Thymus (tissue), 11 donors: ENCODE measurements around the gene SERP2. TPM values are rescaled to one million over a fixed set of nuclear protein-coding genes. Genes with fewer than 3 reads are reported as not detected.

ENCODE experiments used
- DNase-seq, 9 donors: peaks; one replicate each; pipeline ENCODE4 v3.0.0-alpha.2; 2013; ENCODE audit warnings: low spot score in 9 of 9, low read depth in 6 of 9, missing footprints in 1 of 9
- H3K27ac ChIP-seq, 2 donors: one replicate each; pipeline ENCODE4 v1.5.1; 2013; ENCODE audit warnings: control low read depth in 1 of 2, low read depth in 1 of 2, low read length in 1 of 2, mild to moderate bottlenecking in 1 of 2, moderate library complexity in 1 of 2
- H3K27me3 ChIP-seq, 2 donors: one replicate each; pipeline ENCODE4 v1.5.1; 2013; ENCODE audit warnings: low read length in 1 of 2; ENCODE audit not compliant: control insufficient read depth in 2 of 2, insufficient read depth in 1 of 2
- H3K36me3 ChIP-seq, 2 donors: one replicate each; pipeline ENCODE4 v1.5.1; 2013; ENCODE audit warnings: low read length in 1 of 2, mild to moderate bottlenecking in 1 of 2, moderate library complexity in 1 of 2; ENCODE audit not compliant: control insufficient read depth in 2 of 2, insufficient read depth in 2 of 2
- H3K4me1 ChIP-seq, 2 donors: one replicate each; pipeline ENCODE4 v1.5.1; 2013; ENCODE audit warnings: low read length in 2 of 2; ENCODE audit not compliant: control insufficient read depth in 2 of 2, insufficient read depth in 2 of 2
- H3K4me3 ChIP-seq, 2 donors: one replicate each; pipeline ENCODE4 v1.5.1; 2013; ENCODE audit warnings: low read length in 2 of 2, control low read depth in 1 of 2, mild to moderate bottlenecking in 1 of 2
- H3K9me3 ChIP-seq, 2 donors: one replicate each; pipeline ENCODE4 v1.5.1; 2013; ENCODE audit warnings: low read length in 1 of 2, mild to moderate bottlenecking in 1 of 2; ENCODE audit not compliant: control insufficient read depth in 2 of 2, insufficient read depth in 1 of 2
- WGBS: extraction: QIAGEN DNeasy Blood & Tissue Kit; methylation state at CpG from one replicate; pipeline ENCODE4 v1.1.7; 2013; 5-methylcytosine and 5-hydroxymethylcytosine counted together
- polyA plus RNA-seq: library from polyadenylated mRNA; stranded (reverse); fragments of 200-250 nt; gene quantifications from one replicate; pipeline ENCODE4 v1.2.3, GENCODE V29; 2013
- total RNA-seq: library from RNA; stranded (reverse); fragments of 120-200 nt; gene quantifications from one replicate; pipeline ENCODE4 v1.2.4, GENCODE V29; 2013
- donor health status: healthy.

SERP2 gene
- total and polyA plus RNA-seq, 2 donors: 5.5 to 9.4 TPM

- H3K9me3 ChIP-seq: no peaks in the 10 kb centered on the region
- no peak overlapping the region for H3K4me3 ChIP-seq
- 96% methylated on average over 2 of the region's 2 CpGs for whole genome bisulfite sequencing
- no peak overlapping the region for H3K27ac ChIP-seq
- peaks cover 0 to 5% of the 10 kb centered on the region in 2 donors for H3K36me3 ChIP-seq
- H3K4me1 ChIP-seq: peaks cover 0 to 10% of the 10 kb centered on the region in 2 donors
- no peaks in the 10 kb centered on the region for H3K27me3 ChIP-seq
- DNase-seq: no peak
Observed at GRCh38 chr13:44379885-44380284, 6.3 kb downstream of the SERP2 start.

GRCh38 chr13:44380404-44381165 lies 7.0 kb downstream of the SERP2 start:
- Histone ChIP-seq H3K4me1 (peaks cover 0 to 12% of the 10 kb centered on the region in 2 donors), H3K27me3 (no peaks in the 10 kb centered on the region), H3K36me3 (peaks cover 0 to 5% of the 10 kb centered on the region in 2 donors), H3K9me3 (no peaks in the 10 kb centered on the region), H3K27ac (no peak overlapping the region), H3K4me3 (no peak overlapping the region)
- DNase-seq: no peak
- WGBS: 90% methylated on average over 3 of the region's 3 CpGs

GRCh38 chr13:44382635-44383145 lies 9.1 kb downstream of the SERP2 start:
- DNase-seq: no peak
- peaks cover 0 to 23% of the 10 kb centered on the region in 2 donors for H3K4me1 ChIP-seq
- peaks cover 0 to 5% of the 10 kb centered on the region in 2 donors for H3K36me3 ChIP-seq
- H3K27me3 ChIP-seq: no peaks in the 10 kb centered on the region
- no peak overlapping the region for H3K27ac ChIP-seq
- WGBS: 82% methylated on average over 5 of the region's 5 CpGs
- no peak overlapping the region for H3K4me3 ChIP-seq
- H3K9me3 ChIP-seq: no peaks in the 10 kb centered on the region

- Histone ChIP-seq H3K27me3 (no peaks in the 10 kb centered on the region), H3K4me3 (no peak overlapping the region), H3K4me1 (peaks cover 3 to 30% of the 10 kb centered on the region in 2 donors), H3K9me3 (no peaks in the 10 kb centered on the region), H3K27ac (no peak overlapping the region), H3K36me3 (peaks cover 0 to 5% of the 10 kb centered on the region in 2 donors)
- DNase-seq: no peak
- 70% methylated on average over 5 of the region's 5 CpGs for WGBS
Observed at GRCh38 chr13:44383945-44384344, 10.3 kb downstream of the SERP2 start.

GRCh38 chr13:44384778-44385177 lies 11.2 kb downstream of the SERP2 start:
- H3K9me3 ChIP-seq: no peaks in the 10 kb centered on the region
- peaks cover 0 to 5% of the 10 kb centered on the region in 2 donors for H3K36me3 ChIP-seq
- WGBS: 98% methylated on average over 1 of the region's 1 CpG
- H3K27me3 ChIP-seq: no peaks in the 10 kb centered on the region
- peaks cover 5 to 36% of the 10 kb centered on the region in 2 donors for H3K4me1 ChIP-seq
- no peak overlapping the region for H3K27ac ChIP-seq
- no peak overlapping the region for H3K4me3 ChIP-seq
- DNase-seq: no peak

- no peak overlapping the region for H3K4me3 ChIP-seq
- H3K27me3 ChIP-seq: no peaks in the 10 kb centered on the region
- no peak for DNase-seq
- no peaks in the 10 kb centered on the region for H3K9me3 ChIP-seq
- H3K27ac ChIP-seq: no peak overlapping the region
- H3K36me3 ChIP-seq: no peaks in the 10 kb centered on the region
- peaks cover 5 to 36% of the 10 kb centered on the region in 2 donors for H3K4me1 ChIP-seq
- WGBS: 98% methylated on average over 3 of the region's 3 CpGs
Observed at GRCh38 chr13:44385401-44385800, 11.8 kb downstream of the SERP2 start.

- no peak for DNase-seq
- 92% methylated on average over 6 of the region's 6 CpGs for WGBS
- H3K9me3 ChIP-seq: no peaks in the 10 kb centered on the region
Observed at GRCh38 chr13:44385847-44386246, 12.2 kb downstream of the SERP2 start.

GRCh38 chr13:44386913-44387556 lies 13.4 kb downstream of the SERP2 start:
- H3K9me3 ChIP-seq: no peaks in the 10 kb centered on the region
- no peak overlapping the region for H3K4me3 ChIP-seq
- no peaks in the 10 kb centered on the region for H3K27me3 ChIP-seq
- no peaks in the 10 kb centered on the region for H3K36me3 ChIP-seq
- H3K27ac ChIP-seq: no peak overlapping the region
- peaks cover 5 to 36% of the 10 kb centered on the region in 2 donors for H3K4me1 ChIP-seq
- 95% methylated on average over 7 of the region's 7 CpGs for WGBS
- no peak for DNase-seq

More at GRCh38 chr13:44385847-44386246, 12.2 kb downstream of the SERP2 start:
- Histone ChIP-seq H3K27me3 (no peaks in the 10 kb centered on the region), H3K4me1 (peaks cover 5 to 36% of the 10 kb centered on the region in 2 donors), H3K36me3 (no peaks in the 10 kb centered on the region), H3K4me3 (no peak overlapping the region), H3K27ac (no peak overlapping the region)

GRCh38 chr13:44388427-44389059 lies 14.9 kb downstream of the SERP2 start:
- no peak for DNase-seq
- H3K36me3 ChIP-seq: no peaks in the 10 kb centered on the region

More at GRCh38 chr13:44388427-44389059, 14.9 kb downstream of the SERP2 start:
- no peaks in the 10 kb centered on the region for H3K27me3 ChIP-seq
- H3K4me1 ChIP-seq: peaks cover 9 to 47% of the 10 kb centered on the region in 2 donors
- no peak overlapping the region for H3K4me3 ChIP-seq
- H3K27ac ChIP-seq: no peak overlapping the region
- no peaks in the 10 kb centered on the region for H3K9me3 ChIP-seq
- 83% methylated on average over 7 of the region's 7 CpGs for WGBS
